Activated T-cell treated with anti-CD3 and anti-CD28 coated beads, Interleukin-2, amount 50 U/mL, for 24 hours (primary cell): Measurements from ENCODE around the gene SLU7.

Experiments used
- DNase-seq: peaks from one replicate; pipeline ENCODE4 v3.0.0-alpha.2; 2020
- H3K27ac Mint-ChIP-seq: 2 replicates; pipeline ENCODE4 v1.8.0; 2020; ENCODE audit warnings: mild to moderate bottlenecking, mixed read lengths
- H3K27me3 Mint-ChIP-seq: 2 replicates; pipeline ENCODE4 v1.8.0; 2020; ENCODE audit warnings: mixed read lengths
- H3K36me3 Mint-ChIP-seq: 2 replicates; pipeline ENCODE4 v1.8.0; 2020; ENCODE audit warnings: low read depth, mixed read lengths
- H3K4me1 Mint-ChIP-seq: 2 replicates; pipeline ENCODE4 v1.8.0; 2020; ENCODE audit warnings: low read depth, mixed read lengths
- H3K4me3 Mint-ChIP-seq: 2 replicates; pipeline ENCODE4 v1.8.0; 2020; ENCODE audit warnings: mild to moderate bottlenecking, moderate library complexity, mixed read lengths
- H3K9me3 Mint-ChIP-seq: 2 replicates; pipeline ENCODE4 v1.8.0; 2020; ENCODE audit warnings: mixed read lengths

Gene SLU7

DNA sequence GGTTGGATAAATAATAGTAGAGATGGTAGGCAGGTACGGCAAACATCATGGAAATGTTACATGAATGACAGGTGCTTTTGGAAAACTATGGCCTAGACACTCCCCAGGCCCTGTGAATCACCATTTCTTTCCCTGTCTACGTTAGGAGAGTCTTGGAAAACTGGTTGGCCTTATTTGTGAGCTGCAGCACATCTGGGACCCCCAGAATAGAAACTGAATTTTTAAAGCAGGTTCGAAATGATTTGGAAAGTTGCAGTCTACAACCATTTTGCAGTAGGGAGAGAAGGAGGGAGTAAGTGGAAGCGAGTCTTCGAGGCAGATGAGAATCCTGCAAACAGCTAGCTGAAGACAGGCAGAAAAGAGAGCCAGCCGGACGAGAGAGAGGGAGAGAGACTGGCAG lies 61.5 kb downstream of the SLU7 start:
- Mint-ChIP-seq H3K4me1 (no peaks in the 10 kb centered on the region), H3K27me3 (peaks cover 3% of the 10 kb centered on the region), H3K27ac (no peak overlapping the region), H3K9me3 (no peaks in the 10 kb centered on the region), H3K36me3 (no peaks in the 10 kb centered on the region), H3K4me3 (no peak overlapping the region)
- no peak for DNase-seq

DNA sequence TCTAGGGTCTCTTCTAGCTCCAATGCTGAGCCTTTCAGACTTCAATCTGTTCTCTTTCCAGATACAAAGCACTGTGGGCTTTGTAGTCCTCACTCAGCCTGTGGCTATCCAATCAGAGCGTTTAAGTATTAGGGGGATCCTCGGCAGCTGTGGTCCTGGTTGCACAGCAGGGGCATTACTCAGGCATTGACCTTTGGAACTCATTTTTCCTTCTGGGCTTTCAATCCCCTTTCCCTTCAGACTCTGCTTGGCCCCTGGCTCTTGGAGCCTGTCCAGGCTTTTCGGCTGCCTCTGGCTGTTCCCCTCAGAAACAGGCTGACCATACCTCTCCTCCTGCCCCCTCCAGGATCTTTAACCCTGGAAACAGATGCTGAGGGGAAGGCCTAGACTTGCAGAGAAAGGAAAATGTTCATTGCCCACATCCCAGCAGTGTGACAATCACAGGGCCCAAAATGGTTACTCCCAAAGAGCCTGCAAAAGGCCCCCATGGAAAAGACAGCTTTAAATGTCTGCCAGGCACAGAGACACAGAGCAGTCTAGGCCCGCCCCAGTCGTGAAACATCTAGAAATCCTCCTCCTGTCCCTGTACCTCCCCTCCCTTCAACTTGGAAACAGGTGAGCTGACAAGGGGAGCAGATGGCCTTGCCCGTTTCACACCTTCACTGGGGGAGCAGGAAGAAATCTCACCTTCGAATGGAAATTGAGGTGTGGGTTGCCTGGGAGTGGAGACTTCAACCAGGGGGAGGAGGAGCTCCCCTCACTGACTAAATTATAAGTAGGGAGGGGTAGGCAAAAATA lies 62.1 kb downstream of the SLU7 start:
- no peak for DNase-seq
- Mint-ChIP-seq H3K4me1 (no peaks in the 10 kb centered on the region), H3K36me3 (no peaks in the 10 kb centered on the region), H3K27me3 (peaks cover 3% of the 10 kb centered on the region), H3K27ac (no peak overlapping the region), H3K9me3 (no peaks in the 10 kb centered on the region), H3K4me3 (no peak overlapping the region)

GRCh38 chr5:160354666-160355065 lies 64.2 kb downstream of the SLU7 start:
- Mint-ChIP-seq H3K36me3 (no peaks in the 10 kb centered on the region), H3K4me1 (no peaks in the 10 kb centered on the region), H3K4me3 (no peak overlapping the region), H3K9me3 (no peaks in the 10 kb centered on the region), H3K27me3 (peaks cover 3% of the 10 kb centered on the region), H3K27ac (no peak overlapping the region)
- no peak for DNase-seq

DNA sequence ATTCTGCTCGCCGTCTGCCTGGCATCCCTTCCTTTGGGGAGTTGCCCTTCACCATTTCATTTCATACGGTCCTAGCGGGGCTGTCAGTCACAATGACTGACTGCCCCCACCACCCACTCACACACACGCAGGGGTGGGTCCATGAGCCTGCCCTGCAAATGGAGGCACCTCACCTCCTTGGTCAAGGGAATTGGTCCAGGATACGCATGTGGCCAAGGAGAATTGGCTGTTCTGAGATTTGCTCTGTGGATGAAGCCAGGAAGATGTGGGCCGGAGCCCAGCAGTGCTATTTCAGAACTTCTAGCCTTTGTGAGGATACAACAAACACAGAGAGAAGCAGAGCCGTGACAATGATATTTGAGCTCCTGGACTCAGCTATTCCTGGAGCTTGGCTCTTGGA lies 65.5 kb downstream of the SLU7 start:
- H3K4me1 Mint-ChIP-seq, result no peaks in the 10 kb centered on the region
- no peak overlapping the region for H3K4me3 Mint-ChIP-seq
- DNase-seq, result no peak
- H3K9me3 Mint-ChIP-seq, result no peaks in the 10 kb centered on the region
- no peak overlapping the region for H3K27ac Mint-ChIP-seq
- no peaks in the 10 kb centered on the region for H3K36me3 Mint-ChIP-seq
- peaks cover 3% of the 10 kb centered on the region for H3K27me3 Mint-ChIP-seq

DNA sequence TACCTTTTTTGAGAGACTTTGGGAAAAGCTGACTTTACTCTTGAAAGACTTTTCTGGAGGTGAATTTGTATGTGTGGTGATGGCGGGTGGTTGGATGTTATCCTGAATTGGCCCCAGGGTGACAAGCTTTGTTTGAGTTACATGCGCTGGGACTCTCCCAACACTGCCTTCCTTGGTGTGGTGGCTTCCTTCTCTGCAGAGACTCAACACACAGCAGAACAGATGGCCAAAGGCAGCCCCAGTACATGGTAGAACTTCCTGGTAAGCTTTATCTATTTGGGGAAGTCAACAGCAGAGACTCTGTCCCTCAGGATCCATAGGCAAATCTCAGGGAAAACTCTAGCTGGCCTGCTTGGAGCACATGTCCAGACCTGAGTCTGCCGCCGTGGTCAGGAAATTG lies 66.6 kb downstream of the SLU7 start:
- Mint-ChIP-seq H3K9me3 (no peaks in the 10 kb centered on the region), H3K27me3 (peaks cover 3% of the 10 kb centered on the region), H3K27ac (no peak overlapping the region), H3K4me1 (no peaks in the 10 kb centered on the region), H3K4me3 (no peak overlapping the region), H3K36me3 (no peaks in the 10 kb centered on the region)
- DNase-seq, result no peak
